ENCODE data around the gene INPP5A.

DNA sequence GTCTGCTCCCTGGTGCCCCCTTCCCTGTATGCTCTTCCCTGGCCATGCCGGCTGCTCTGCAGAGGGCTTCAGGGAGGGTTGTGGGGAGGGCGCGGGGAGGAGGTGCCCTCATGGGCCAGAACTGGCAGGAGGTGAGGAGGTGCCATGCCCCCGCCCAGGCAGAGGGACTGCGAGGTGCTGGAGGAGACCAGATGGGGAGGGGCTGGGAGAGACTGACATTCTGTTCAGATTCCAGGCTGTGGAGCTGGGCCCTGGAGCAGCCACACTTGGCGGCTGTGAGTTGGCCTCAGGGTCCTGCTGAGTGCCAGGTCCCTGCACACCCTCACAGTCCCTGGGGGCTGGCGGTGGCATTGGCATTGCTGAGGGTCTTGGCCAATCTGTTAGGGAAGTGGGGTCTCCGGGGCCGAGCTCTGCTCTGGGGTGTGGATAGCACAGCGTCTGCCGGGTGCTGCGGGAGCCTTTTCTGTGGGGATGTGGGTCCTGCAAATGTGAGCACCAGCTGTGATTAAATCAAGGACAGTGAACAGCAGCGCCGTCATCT lies 25.4 kb downstream of the INPP5A start:
- no peak for TF ChIP-seq POLR2A (IDR thresholded peaks at IDR 0.05; ENCODE audit: low read depth, low read length)
- no peak for TF ChIP-seq POLR2AphosphoS5 (IDR thresholded peaks at IDR 0.05; ENCODE audit: low read depth, low read length)
- no peak for TF ChIP-seq PAX5 (IDR thresholded peaks at IDR 0.05; ENCODE audit: insufficient read depth, low read length, severe bottlenecking)
- TF ChIP-seq TAF1 (IDR thresholded peaks at IDR 0.05; ENCODE audit: low read depth, low read length) = no peak
